Measurements from ENCODE around the gene MINDY4.

GRCh38 chr7:30771880-30772425, 736 bp downstream of the MINDY4 start:
- TF ChIP-seq CTCF (IDR thresholded peaks at IDR 0.05; ENCODE audit: insufficient read depth, low read length, poor library complexity, severe bottlenecking): no peak
- TF ChIP-seq EZH2phosphoT487 (conservative IDR thresholded peaks at IDR 0.05; ENCODE audit: low read length): no peak

Data from SU-DHL-6 (cell line).